Activated CD4-positive, alpha-beta T cell treated with anti-CD3 and anti-CD28 coated beads, Interleukin-2, amount 50 U/mL, for 48 hours (primary cell): ENCODE measurements around the gene RELA.
"Not testable (repeated sequence)": the region's sequence is repeated elsewhere in the genome, so short reads cannot be mapped to it uniquely, and the experiment has no call there.

ENCODE experiments used
- DNase-seq, 2 experiments: peaks; one replicate each; pipeline ENCODE4 v3.0.0-alpha.2; 2020

The RELA gene

GRCh38 chr11:65663639-65664200 is 1.0 kb upstream of the RELA start:
- DNase-seq = peak; percentile 61 to 71

GRCh38 chr11:65662247-65662798 is 393 bp downstream of the RELA start:
- DNase-seq = peak in 1 of 2 experiments; percentile 41

- no peak for DNase-seq
These were observed 993 bp downstream of the RELA start for GRCh38 chr11:65661599-65662246.

GRCh38 chr11:65660908-65661307 is 1.8 kb downstream of the RELA start:
- not testable (repeated sequence) for DNase-seq

GRCh38 chr11:65660038-65660437 is 2.7 kb downstream of the RELA start:
- no peak for DNase-seq

- DNase-seq = no peak
These were observed 4.3 kb downstream of the RELA start for GRCh38 chr11:65658174-65659021.

- no peak for DNase-seq
These were observed 5.3 kb downstream of the RELA start for GRCh38 chr11:65657426-65657825.

GRCh38 chr11:65655570-65656332 is 7.0 kb downstream of the RELA start:
- DNase-seq = no peak

- no peak for DNase-seq
These were observed 8.1 kb downstream of the RELA start for GRCh38 chr11:65654375-65655349.

GRCh38 chr11:65653229-65654225 is 9.2 kb downstream of the RELA start:
- no peak for DNase-seq

GRCh38 chr11:65652511-65653228 is 10.0 kb downstream of the RELA start:
- peak; percentile 97 for DNase-seq

GRCh38 chr11:65651589-65652510 is 10.9 kb downstream of the RELA start:
- DNase-seq = no peak

GRCh38 chr11:65651339-65651588 is 11.5 kb downstream of the RELA start:
- no peak for DNase-seq

- DNase-seq = no peak
These were observed 12.0 kb downstream of the RELA start for GRCh38 chr11:65650547-65651338.

- no peak for DNase-seq
These were observed 12.8 kb downstream of the RELA start for GRCh38 chr11:65649656-65650546.

- no peak for DNase-seq
These were observed 13.7 kb downstream of the RELA start for GRCh38 chr11:65648997-65649493.
